GM15510 (cell line): ENCODE measurements around the gene TBX18.

ENCODE experiments used
- POLR2A ChIP-seq: IDR thresholded peaks from 3 replicates; pipeline ENCODE4 v1.6.1; 2011; ENCODE audit warnings: borderline replicate concordance; ENCODE audit not compliant: insufficient read length; ENCODE audit errors: extremely low read depth

The TBX18 gene

DNA sequence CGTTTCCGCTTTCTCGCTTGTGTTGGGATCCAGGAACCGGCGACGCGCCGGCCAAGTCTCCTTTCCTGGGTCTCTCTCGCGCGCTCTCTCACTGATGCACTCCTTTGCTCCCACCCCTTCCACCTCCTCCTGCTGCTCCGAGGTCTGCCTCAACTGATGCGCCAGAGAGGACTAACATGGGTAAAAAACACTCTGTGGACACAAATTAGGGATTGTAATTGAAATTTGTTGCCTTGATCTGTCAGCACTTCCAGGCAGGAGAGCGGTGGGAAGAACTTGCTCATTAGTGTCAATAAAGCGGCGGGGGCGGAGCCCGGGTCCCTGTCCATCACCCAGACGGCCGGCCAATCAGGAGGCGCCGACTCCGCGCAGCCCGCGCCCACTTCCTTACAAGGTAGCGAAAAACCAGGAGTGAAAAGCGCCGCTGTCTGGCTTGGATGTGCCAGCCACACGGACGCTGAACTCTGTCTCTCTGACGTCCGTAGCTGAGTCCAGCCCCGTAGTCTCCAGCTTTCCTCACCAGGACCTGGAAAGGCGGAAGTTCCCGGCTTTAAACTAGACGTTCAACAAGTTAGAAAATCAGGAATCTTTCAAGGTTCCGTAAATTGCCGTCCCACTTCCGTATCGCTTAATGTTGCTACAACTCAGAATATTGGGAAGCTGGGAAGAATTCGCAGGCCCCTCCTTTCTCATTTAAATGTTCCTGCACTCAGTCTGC, at the start of gene TBX18:
TSS of gene TBX18 (minus strand) at position 267 of the 718 bp plus-strand sequence. CDS start 417 bp downstream, outside the sequence.
- TF ChIP-seq POLR2A: no peak

DNA sequence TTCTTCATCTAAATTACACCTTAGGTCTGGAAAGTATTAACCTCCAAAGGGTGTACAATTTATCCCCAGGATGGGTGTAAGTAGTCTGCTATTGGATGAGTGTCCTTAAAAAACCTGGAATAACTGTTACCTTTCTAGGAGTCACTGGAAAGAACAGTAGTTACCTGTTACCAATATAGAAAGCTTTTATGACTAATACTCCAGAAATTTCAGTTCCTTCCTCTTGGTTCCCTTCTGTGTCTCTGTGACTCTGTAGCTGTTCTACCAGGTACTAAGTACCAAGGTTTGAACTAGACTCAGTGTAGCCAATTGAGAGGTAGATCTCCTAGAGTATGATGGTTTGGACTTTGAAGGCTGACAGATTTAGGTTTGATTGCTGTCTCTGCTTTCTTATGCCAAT, 47.0 kb upstream of the TBX18 start:
- TF ChIP-seq POLR2A: no peak

DNA sequence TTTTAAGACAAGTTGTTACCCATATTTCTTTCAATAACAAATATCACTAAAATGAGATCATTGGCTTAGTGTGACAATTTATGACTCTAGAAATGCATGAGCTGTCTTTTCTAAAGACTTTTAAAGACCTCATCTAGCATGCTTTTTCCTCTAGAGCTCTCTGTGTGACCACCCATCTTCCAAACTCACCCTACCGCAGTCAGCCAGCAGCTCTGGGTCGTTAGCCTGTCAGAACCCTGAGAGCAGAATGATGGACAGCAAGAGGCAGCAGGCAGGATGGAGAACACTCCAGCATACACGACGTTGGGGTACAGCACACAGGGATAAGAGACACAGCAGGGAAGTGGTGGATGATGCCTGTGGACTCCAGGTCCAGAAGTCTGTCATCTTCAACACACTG, 45.1 kb upstream of the TBX18 start:
- TF ChIP-seq POLR2A: no peak

DNA sequence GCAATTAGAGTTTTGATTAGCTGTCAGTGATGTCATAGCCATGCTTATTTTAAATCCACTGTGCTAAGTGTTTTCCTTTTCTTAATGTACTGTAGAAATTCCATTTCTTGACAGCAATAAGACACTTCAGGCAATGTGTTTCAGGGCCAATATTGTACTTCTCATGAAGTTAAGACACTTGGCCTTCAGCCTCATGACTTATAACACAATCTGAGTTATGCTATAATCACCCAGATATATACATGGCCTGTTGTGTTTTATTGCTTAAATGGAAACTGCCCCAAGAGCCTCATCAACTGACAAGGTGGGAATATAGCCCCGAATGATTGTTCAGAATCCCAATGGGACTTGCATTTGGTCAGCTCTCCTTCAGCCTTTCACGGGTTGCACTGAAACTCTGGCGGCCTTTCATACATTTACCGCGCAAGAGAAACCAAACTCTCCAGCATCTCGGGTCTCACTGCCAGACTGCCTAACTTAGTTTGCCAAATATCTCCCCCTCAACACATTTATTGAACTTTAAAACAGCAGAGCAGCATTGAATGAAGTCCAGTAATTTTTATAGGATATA, 44.2 kb upstream of the TBX18 start:
- TF ChIP-seq POLR2A: no peak

DNA sequence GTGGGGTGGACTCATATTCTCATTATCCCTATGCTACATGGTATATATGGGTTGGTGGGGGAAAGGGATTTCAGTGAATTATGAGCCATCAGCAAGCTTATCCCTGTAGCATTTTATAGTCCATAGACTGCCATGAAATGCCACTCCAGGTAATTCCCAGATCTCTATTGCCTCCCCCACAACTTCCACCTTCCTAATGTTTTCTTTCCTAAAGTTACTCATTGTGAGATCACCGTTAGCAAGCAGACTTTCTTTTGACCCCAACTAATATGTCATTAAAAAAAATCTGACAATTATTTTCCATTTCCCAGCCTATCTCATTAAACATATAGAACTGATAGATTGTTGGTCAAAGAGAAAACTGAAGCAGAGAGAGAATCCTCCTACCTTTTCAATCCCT, 40.7 kb upstream of the TBX18 start:
- no peak for TF ChIP-seq POLR2A

DNA sequence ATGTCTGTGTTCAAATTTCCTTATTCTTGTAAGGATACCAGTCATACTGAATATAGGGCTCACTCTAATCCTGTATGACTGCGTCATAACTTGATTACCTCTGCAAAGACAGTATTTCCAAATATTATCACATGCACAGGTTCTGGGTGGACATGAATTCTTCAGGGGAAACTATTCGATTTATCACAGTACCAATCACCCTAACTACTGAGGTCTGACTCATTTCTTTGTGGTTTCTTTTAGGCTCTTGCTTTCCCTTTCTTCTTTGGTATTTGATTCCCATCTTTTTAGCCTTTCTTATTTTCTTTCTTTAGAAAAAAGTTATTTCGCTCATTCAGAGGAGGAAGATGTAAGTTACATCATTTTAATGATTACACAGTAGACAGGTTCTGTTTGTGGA, 40.3 kb upstream of the TBX18 start:
- no peak for TF ChIP-seq POLR2A

DNA sequence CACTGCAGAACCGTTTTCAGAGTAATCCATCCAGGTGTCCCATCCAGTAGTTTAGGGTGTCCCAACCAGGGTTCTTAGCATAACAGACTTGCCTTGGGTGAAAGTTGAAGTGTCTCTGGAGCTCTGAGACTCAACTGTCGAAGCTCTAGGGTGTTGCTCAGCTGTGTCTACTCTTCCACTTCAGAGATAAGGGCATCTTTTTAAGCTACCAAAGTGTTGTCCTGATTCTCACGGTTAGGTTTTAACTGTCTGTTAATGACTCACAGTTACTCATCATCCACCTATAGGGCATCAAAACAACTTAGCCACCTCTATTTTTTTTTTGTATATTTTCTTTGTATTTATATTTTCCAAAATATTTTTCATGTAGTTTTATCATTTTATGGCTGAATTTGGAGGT, 36.9 kb upstream of the TBX18 start:
- TF ChIP-seq POLR2A: no peak

DNA sequence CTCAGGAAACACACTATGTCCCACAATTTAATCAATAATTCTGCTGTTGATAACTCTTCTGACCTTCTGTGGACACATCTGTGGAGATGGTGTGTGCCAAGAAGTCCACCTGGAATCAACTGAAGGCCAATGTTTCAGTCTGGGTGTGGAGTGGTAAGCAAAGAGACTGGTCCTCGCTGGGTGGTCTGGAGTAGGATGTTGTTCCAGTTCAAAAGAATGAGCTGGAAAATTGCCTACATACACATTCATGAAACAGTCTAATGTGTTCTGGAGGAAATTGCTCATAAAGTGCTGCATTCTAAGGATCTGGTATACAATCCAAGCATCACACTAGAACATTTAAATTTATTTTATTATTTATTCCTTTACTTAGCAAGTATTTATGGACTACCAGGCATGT, 33.9 kb upstream of the TBX18 start:
- no peak for TF ChIP-seq POLR2A

DNA sequence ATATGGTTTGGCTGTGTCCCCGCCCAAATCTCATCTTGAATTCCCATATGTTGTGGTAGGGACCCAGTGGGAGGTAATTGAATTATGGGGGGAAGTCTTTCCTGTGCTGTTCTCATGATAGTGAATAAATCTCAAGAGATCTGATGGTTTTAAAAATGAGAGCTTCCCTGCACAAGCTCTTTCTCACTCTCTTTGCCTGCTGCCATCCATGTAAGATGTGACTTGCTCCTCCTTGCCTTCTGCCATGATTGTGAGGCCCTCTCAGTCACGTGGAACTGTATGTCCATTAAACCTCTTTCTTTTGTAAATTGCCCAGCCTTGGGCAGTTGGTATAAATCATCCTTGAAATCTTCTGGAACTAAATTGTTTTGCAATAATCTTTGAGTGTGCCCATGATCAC, 31.9 kb upstream of the TBX18 start:
- TF ChIP-seq POLR2A: no peak

DNA sequence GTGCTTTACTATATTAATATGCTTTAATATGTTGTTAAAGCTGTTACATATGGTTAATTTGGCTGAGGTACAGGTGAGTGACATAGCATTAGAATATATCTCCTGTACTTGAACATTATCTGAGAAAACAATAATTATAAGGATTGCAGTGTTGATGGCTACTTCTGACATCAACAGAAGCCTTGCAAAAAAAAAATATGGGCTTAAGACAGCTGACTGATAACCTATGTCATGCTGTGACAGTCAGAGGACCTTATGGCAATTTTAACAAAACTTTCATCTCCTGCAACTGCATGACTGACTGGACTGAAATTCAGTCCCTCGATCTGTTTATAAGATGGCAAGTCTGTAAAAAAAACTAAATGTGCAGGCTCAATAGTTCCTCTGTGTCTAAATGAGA, 27.5 kb upstream of the TBX18 start:
- no peak for TF ChIP-seq POLR2A

DNA sequence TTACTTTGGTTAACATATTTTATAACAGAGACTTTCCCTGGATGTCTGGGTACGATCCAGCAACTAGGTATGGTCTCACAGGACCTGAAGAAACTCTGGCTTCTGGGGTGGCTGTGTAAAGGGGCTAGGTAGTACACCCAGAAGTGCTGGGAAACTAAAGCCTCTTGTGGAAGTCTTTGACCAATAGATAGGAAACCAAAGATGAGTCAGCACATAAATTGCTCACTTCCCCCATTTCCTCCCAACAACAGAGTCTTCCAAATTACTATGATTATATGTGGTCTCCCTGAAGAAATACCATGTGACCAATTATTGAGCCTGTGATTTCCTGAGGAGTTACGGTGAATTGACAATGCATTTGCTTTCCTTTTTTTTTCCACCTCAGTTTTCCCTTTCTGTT, 26.8 kb upstream of the TBX18 start:
- TF ChIP-seq POLR2A: no peak

DNA sequence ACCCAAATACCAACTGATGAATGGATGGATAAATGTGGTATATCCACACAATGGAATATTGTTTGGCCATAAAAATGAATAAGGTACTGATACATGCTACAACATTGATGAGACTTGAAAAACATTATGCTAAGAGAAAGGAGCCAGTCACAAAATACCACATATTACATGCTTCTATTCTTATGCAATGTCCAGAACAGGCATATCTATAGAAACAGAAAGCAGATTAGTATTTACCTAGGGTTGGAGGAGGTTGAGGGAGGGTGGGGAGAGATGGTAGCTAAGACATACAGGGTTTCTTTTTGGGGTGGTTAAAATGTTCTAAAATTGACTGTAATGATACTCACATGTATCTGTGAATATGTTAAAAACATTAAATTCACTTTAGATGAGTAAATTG, 24.8 kb upstream of the TBX18 start:
- no peak for TF ChIP-seq POLR2A

DNA sequence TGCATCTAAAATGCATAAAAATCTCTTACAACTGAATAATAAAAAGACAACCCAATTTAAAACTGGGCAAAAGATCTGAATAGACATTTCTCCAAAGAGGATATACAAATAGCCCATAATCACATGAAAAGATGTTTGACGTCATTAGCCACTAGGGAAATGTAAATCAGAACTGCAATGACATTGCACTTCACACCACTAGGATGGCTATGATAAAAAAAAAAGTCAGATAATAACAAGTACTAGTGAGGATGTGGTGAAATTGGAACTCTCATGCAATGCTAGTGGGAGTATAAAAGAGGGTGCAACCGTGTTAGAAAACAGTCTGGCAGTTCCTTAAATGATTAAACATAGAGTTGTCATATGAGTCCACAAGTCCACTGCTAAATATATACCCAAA, 24.3 kb upstream of the TBX18 start:
- no peak for TF ChIP-seq POLR2A

DNA sequence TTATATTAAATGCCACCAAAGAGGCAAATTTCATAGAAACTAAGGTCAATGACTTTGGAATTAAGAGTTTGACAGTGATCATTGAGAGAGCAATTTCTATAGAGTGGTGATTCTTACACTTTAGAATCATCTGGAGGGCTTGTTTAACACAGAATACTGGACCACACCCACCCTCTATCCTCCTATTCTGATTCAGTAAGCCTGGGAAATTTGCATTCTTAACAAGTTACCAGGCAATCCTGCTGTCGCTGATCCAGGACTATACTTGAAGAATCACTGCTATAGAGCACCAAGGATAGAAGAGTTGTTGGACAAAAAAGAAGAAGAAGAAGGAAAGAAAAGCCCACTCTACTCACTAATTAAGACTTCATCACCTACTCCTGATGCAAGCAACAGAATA, 21.3 kb upstream of the TBX18 start:
- no peak for TF ChIP-seq POLR2A

DNA sequence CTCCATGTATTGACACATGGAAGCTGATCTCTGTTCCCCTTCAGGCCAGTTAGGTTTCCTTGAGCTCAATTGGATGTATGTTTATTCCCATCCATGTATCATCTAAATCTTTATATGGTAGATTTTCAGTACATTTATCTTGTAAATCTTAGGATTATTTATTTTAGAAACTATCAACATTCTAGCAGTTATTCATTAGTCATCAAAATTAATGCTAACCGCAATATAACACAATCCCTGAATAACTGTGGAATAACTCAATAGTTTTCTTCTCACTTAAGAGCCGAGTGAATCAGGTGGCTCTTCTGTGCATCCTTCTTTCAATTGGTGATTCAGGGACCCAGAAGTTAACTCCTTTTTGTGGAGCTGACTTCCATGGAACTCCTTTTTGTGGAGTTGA, 15.5 kb upstream of the TBX18 start:
- TF ChIP-seq POLR2A: no peak

DNA sequence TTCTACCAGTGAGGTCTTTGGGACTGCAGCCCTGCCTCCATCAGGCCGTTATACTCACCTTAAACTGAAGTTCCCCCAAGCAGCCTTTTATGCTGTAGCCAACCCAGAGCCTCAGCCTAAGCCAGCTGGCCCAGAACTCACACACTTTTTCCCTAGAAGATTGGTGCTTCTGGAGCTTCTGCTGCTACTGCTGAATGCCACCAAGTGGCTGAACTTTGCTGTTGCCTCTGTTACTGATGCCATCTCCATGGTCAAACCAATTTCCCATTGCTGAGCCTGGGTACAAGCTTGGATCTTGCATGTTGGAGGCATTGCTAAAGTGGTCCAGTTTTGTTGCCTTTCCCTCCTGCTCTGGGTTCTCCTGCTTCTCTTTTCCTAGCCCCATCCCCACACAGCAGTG, 15.0 kb upstream of the TBX18 start:
- no peak for TF ChIP-seq POLR2A
